ENCODE data around the gene MALT1.

GRCh38 chr18:58692422-58693185 is 21.3 kb downstream of the MALT1 start:
- no peak for TF ChIP-seq CTCF (IDR thresholded peaks at IDR 0.05; ENCODE audit: insufficient read depth, low read length, poor library complexity, severe bottlenecking)
- TF ChIP-seq EZH2phosphoT487 (conservative IDR thresholded peaks at IDR 0.05; ENCODE audit: low read length) = no peak

Data from SU-DHL-6 (cell line).